Measurements from ENCODE around the gene CD53.

DNA sequence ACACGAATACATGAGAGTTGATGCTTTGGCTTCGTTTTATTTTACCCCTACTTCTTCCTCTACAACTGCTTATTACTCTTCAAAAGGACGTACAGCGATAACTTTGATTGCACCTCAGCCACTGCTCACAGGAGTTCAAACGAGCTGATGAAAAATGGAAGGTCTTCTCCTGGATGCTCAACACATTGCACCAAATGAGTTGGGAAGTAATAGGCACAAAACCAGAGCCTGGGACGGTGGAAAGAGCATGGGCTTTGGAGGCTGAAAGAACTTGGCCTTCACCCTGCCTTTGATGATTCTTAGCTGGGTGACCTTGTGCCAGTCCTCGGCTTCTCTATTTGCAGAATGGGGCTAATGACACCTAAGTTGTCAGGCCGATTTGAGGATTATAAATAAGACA is 4.8 kb downstream of the CD53 start:
- TF ChIP-seq SPI1 (IDR thresholded peaks at IDR 0.05; ENCODE audit: low read depth, low read length) (no peak), TAF1 (IDR thresholded peaks at IDR 0.05; ENCODE audit: low read depth, low read length) (no peak), POLR2AphosphoS5 (IDR thresholded peaks at IDR 0.05; ENCODE audit: low read depth, low read length) (no peak), POLR2A (IDR thresholded peaks at IDR 0.05; ENCODE audit: low read depth, low read length) (no peak), POU2F2 (IDR thresholded peaks at IDR 0.05; ENCODE audit: low read depth, low read length) (no peak), PAX5 (IDR thresholded peaks at IDR 0.05; ENCODE audit: insufficient read depth, low read length, severe bottlenecking) (no peak)

All from GM12891 (cell line).